HepG2 (cell line): ENCODE measurements around the gene COQ8A. TPM values are rescaled to one million over a fixed set of nuclear protein-coding genes. Genes with fewer than 3 reads are reported as not detected.

Source experiments
- ATAC-seq: fragments of 200-7000 bp; cut with Tn5 transposase; 3 replicates; pipeline ENCODE4 v1.9.1; 2020; ENCODE audit warnings: mild to moderate bottlenecking, moderate library complexity
- BruUV-seq: library from RNA; stranded (reverse); fragments of 400-500 nt; replicated peaks from 2 replicates; lab custom pipeline; 2021; lab: Mats Ljungman, UMichigan
- CTCF ChIA-PET: fragments of 300-600 bp; formaldehyde crosslinking; extraction: SDS; loops from one replicate; lab custom pipeline; 2021; ENCODE audit warnings: low total read pairs, inconsistent platforms, low intra/inter-chr PET ratio; lab: Yijun Ruan, JAX
- POLR2A ChIA-PET: fragments of 350-600 bp; sonication (Branson Sonifier 250); formaldehyde crosslinking; loops from one replicate; lab custom pipeline; 2020; ENCODE audit warnings: antibody characterized with exemption, inconsistent platforms; lab: Yijun Ruan, JAX
- DNase-seq: peaks from one replicate; pipeline ENCODE4 v3.0.0-alpha.2; 2015; ENCODE audit warnings: low spot score
- FAIRE-seq: peaks from 3 replicates; lab custom pipeline; 2011; peaks lifted over from hg19 to GRCh38; lab: Jason Lieb, UNC
- H2AFZ ChIP-seq: one replicate; pipeline ENCODE4 v1.6.1; 2011; ENCODE audit warnings: low read length, inconsistent platforms
- H3K27ac ChIP-seq: fragments of 300-600 bp; 3 replicates; pipeline ENCODE4 v1.8.0; 2011; ENCODE audit warnings: mixed run types, mild to moderate bottlenecking, mixed read lengths, low read length, inconsistent platforms; ENCODE audit not compliant: insufficient read depth; ENCODE audit errors: extremely low read length
- H3K27me3 ChIP-seq, 2 experiments: fragments of 200-600 bp in 1 of 2; 2 replicates in 1 of 2; 3 replicates in 1 of 2; pipeline versions ENCODE4 v1.6.0 to v1.8.0; 2011; ENCODE audit warnings: low read length in 2 of 2, mild to moderate bottlenecking in 2 of 2, moderate library complexity in 2 of 2, inconsistent platforms in 1 of 2; ENCODE audit not compliant: insufficient read depth in 2 of 2, control insufficient read depth in 1 of 2
- H3K36me3 ChIP-seq, 2 experiments: fragments of 200-600 bp in 1 of 2; replicated peaks in 1 of 2; 2 replicates in 1 of 2; 3 replicates in 1 of 2; pipeline versions ENCODE4 v1.5.1 to v1.8.0; 2011; ENCODE audit warnings: low read length in 2 of 2, inconsistent platforms in 1 of 2; ENCODE audit not compliant: insufficient read depth in 2 of 2, control insufficient read depth in 1 of 2
- H3K4me1 ChIP-seq: 2 replicates; pipeline ENCODE4 v1.5.1; 2012; ENCODE audit warnings: low read length, inconsistent platforms; ENCODE audit not compliant: insufficient read depth
- H3K4me2 ChIP-seq: 2 replicates; pipeline ENCODE4 v1.6.0; 2011; ENCODE audit warnings: low read depth, low read length, inconsistent platforms
- H3K4me3 ChIP-seq, 3 experiments: fragments of 200-600 bp in 1 of 3; sonication (generic), shearing (Covaris generic) in 1 of 3; replicated peaks in 1 of 3; 2 replicates each; pipeline ENCODE4 v1.5.1; 2011 to 2016; ENCODE audit warnings: low read length in 3 of 3, inconsistent platforms in 2 of 3, low read depth in 2 of 3, mild to moderate bottlenecking in 2 of 3, control low read depth in 1 of 3, mixed read lengths in 1 of 3; ENCODE audit not compliant: insufficient read depth in 1 of 3
- H3K79me2 ChIP-seq: one replicate; pipeline ENCODE4 v1.6.1; 2011; ENCODE audit warnings: low read length, inconsistent platforms; ENCODE audit not compliant: insufficient read depth
- H3K9ac ChIP-seq: 2 replicates; pipeline ENCODE4 v1.6.0; 2011; ENCODE audit warnings: mild to moderate bottlenecking, low read depth, low read length, inconsistent platforms; ENCODE audit not compliant: insufficient read depth
- H3K9me3 ChIP-seq: 2 replicates; pipeline ENCODE4 v1.5.1; 2012; ENCODE audit warnings: mild to moderate bottlenecking, low read length
- H4K20me1 ChIP-seq: 2 replicates; pipeline ENCODE4 v1.6.0; 2011; ENCODE audit warnings: inconsistent platforms, mild to moderate bottlenecking, low read length, moderate library complexity; ENCODE audit not compliant: insufficient read depth
- ATF7-NPFF ChIP-seq: sonication (generic); formaldehyde crosslinking; IDR thresholded peaks from 2 replicates; pipeline ENCODE4 v1.8.1; 2023; ENCODE audit warnings: mild to moderate bottlenecking, low read depth, missing genetic modification reagents, moderate library complexity
- CBX5 ChIP-seq: sonication (generic); formaldehyde crosslinking; IDR thresholded peaks from 2 replicates; pipeline ENCODE4 v1.4.0; 2020; ENCODE audit warnings: missing genetic modification reagents, borderline replicate concordance
- ZBTB21 ChIP-seq: sonication (generic); formaldehyde crosslinking; IDR thresholded peaks from 2 replicates; pipeline ENCODE4 v1.4.0; 2020; ENCODE audit warnings: missing genetic modification reagents
- ZMYM2 ChIP-seq: sonication (generic); formaldehyde crosslinking; IDR thresholded peaks from 2 replicates; pipeline ENCODE4 v1.8.0; 2022; ENCODE audit warnings: mild to moderate bottlenecking, missing genetic modification reagents
- ZNF121 ChIP-seq: sonication (generic); formaldehyde crosslinking; IDR thresholded peaks from 2 replicates; pipeline ENCODE4 v1.5.0; 2020; ENCODE audit warnings: mild to moderate bottlenecking, missing genetic modification reagents
- WGBS: methylation state at CpG from one replicate; pipeline ENCODE4 v1.1.6; 2017; ENCODE audit warnings: low lambda C conversion rate; 5-methylcytosine and 5-hydroxymethylcytosine counted together
- in situ Hi-C: cut with HindIII; loops from 2 replicates; pipeline ENCODE4 v1.10.0; 2017; ENCODE audit warnings: low pct_unique_long_range_greater_than_20kb; ENCODE audit not compliant: extremely low pct_ligation_motif_present
- intact Hi-C: fragments of 100-400 bp; cut with micrococcal nuclease; formaldehyde crosslinking; loops from one replicate; pipeline ENCODE4 v1.10.0; 2022; ENCODE audit not compliant: unreplicated experiment
- polyA plus RNA-seq, 8 experiments: library from polyadenylated mRNA; depleted of rRNA in 3 of 8; stranded (reverse) in 7 of 8; unstranded in 1 of 8; fragments of >200 nt; fragmentation: Illumina TruSeq in 4 of 8; extraction: Trizol in 4 of 8; gene quantifications; 2 replicates each; pipeline versions ENCODE4 v1.2.1 to v1.2.3, GENCODE V29; 2011 to 2016; ENCODE audit warnings: low read depth in 4 of 8, missing spikeins in 1 of 8, mixed read lengths in 1 of 8; ENCODE audit not compliant: insufficient read depth in 1 of 8
- total RNA-seq, 5 experiments: library from RNA; depleted of rRNA; stranded (reverse); fragments of >200 nt; fragmentation: Illumina TruSeq; extraction: Trizol; gene quantifications; 2 replicates each; pipeline ENCODE4 v1.2.3, GENCODE V29; 2016; ENCODE audit warnings: low read depth in 1 of 5
- TF ChIP-seq, protein P1 (sequence below), 2 experiments: sonication (generic) in 1 of 2; formaldehyde crosslinking in 1 of 2; IDR thresholded peaks; 2 replicates each; pipeline versions ENCODE4 v1.4.0 to v1.6.1; 2016 to 2020; ENCODE audit warnings: borderline replicate concordance in 1 of 2, low read depth in 1 of 2, mild to moderate bottlenecking in 1 of 2, missing genetic modification reagents in 1 of 2
- TF ChIP-seq, protein P2 (sequence below), 2 experiments: sonication (generic) in 1 of 2; formaldehyde crosslinking in 1 of 2; IDR thresholded peaks; 2 replicates each; pipeline versions ENCODE4 v1.5.1 to v1.6.1; 2011 to 2020; ENCODE audit warnings: borderline replicate concordance in 1 of 2, low read depth in 1 of 2, low read length in 1 of 2, mild to moderate bottlenecking in 1 of 2, missing genetic modification reagents in 1 of 2, moderate library complexity in 1 of 2

Gene COQ8A
- total and polyA plus RNA-seq, 2 of the 13 experiments (the other 11 are each of a cell fraction or from before 2014, with no cell fraction given): 60.4 to 88.7 TPM

DNA sequence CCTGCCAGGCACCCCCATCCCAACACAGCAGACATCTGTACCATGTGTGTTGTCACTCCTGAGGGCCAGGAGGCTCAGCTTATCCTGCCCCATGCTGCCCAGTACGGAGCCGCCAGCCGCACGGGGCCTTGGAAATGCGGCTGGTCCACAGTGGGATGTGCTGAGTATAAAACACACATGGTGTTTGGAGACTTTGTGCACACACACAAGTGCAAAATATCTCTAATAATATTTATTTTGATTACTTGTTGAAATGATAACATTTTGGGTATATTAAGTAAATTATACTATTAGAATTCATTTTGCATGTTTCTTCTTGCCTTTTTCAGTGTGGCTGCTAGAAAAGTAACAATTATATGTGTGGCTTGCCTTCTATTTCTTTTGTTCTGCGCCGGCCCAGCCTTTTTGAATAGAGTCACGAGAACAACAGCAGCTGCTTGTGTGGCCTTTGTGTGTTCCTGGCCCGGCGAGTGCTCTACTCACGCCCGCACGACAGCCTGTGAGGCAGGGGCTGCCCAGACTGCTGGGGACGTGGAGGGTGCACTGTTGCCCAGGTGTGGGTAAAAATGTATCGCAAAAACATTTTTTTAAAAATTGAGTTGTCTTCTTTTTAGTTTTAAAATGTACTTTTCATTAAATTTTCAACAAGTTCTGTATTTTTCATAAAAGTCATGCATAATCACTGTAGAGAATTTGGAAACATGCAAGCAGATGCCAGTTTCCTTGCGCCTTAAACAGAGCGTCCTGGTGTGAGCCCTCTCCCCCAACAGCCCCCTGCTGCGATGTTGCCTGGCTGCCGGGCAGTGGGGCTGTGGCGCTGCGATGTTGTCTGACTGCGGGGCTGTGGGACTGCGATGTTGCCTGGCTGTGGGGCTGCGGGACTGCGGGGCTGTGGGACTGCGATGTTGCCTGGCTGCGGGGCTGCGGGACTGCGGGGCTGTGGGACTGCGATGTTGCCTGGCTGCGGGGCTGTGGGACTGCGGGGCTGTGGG is 35.5 kb downstream of the COQ8A start:
- Histone ChIP-seq H2AFZ (no peak overlapping the region), H3K9me3 (peaks cover 6% of the 10 kb centered on the region; the same call in 1 of the 2 replicates), H3K4me3 (peak overlapping the region in 1 of 3 experiments; percentile 53; a peak in 2 of 6 replicates), H3K4me2 (peak overlapping the region; percentile 65), H3K79me2 (peaks cover 20% of the 10 kb centered on the region), H4K20me1 (peaks cover 11% of the 10 kb centered on the region; the same call in 1 of the 2 replicates), H3K27ac (peak overlapping the region; percentile 74), H3K36me3 (peaks cover 16 to 37% of the 10 kb centered on the region in 2 experiments), H3K27me3 (no peaks in the 10 kb centered on the region; a peak in 1 of 5 replicates), H3K9ac (no peak overlapping the region), H3K4me1 (peaks cover 41% of the 10 kb centered on the region)
- no peak for FAIRE-seq
- in situ Hi-C loops: no loop called here
- intact Hi-C loops: loop anchor here (2.0 kb wide), 2 partner anchors 15 to 63 kb away; no protein-coding TSS in a partner anchor
- no peak for DNase-seq
- CTCF ChIA-PET: interaction anchor here (0.8 kb wide), 1 partner anchor 31 kb away, joined by 3 read pairs; no protein-coding TSS in a partner anchor
- POLR2A ChIA-PET: interaction anchor here (1.9 to 2.6 kb wide), 4 partner anchors 8 to 36 kb away, joined by 6 to 46 read pairs (median 21); partner anchors contain the start of gene COQ8A
- no TSS peak for BruUV-seq
- TF ChIP-seq ZNF121 (CRISPR knock-in tag): peak; percentile 71
- TF ChIP-seq, protein P1, sequence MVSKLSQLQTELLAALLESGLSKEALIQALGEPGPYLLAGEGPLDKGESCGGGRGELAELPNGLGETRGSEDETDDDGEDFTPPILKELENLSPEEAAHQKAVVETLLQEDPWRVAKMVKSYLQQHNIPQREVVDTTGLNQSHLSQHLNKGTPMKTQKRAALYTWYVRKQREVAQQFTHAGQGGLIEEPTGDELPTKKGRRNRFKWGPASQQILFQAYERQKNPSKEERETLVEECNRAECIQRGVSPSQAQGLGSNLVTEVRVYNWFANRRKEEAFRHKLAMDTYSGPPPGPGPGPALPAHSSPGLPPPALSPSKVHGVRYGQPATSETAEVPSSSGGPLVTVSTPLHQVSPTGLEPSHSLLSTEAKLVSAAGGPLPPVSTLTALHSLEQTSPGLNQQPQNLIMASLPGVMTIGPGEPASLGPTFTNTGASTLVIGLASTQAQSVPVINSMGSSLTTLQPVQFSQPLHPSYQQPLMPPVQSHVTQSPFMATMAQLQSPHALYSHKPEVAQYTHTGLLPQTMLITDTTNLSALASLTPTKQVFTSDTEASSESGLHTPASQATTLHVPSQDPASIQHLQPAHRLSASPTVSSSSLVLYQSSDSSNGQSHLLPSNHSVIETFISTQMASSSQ (IDR thresholded peaks at IDR 0.05; ENCODE audit: low read depth): no peak
- TF ChIP-seq, protein P1 (CRISPR knock-in tag; IDR thresholded peaks at IDR 0.05; ENCODE audit: borderline replicate concordance): peak; percentile 8; the same call in 1 of the 2 replicates
- TF ChIP-seq, protein P2, sequence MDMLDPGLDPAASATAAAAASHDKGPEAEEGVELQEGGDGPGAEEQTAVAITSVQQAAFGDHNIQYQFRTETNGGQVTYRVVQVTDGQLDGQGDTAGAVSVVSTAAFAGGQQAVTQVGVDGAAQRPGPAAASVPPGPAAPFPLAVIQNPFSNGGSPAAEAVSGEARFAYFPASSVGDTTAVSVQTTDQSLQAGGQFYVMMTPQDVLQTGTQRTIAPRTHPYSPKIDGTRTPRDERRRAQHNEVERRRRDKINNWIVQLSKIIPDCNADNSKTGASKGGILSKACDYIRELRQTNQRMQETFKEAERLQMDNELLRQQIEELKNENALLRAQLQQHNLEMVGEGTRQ (IDR thresholded peaks at IDR 0.05; ENCODE audit: low read depth, low read length): no peak
- TF ChIP-seq, protein P2 (CRISPR knock-in tag; IDR thresholded peaks at IDR 0.05; ENCODE audit: borderline replicate concordance): no peak
- no peak for TF ChIP-seq CBX5 (CRISPR knock-in tag)
- 0 out of 2 replicates have a peak, but pooled peaks have one; percentile 8 for TF ChIP-seq ZMYM2 (CRISPR knock-in tag)
- no peak for TF ChIP-seq ZBTB21 (CRISPR knock-in tag)
- no peak for TF ChIP-seq ATF7-NPFF (CRISPR knock-in tag)
- WGBS: 82% methylated on average over 20 of the region's 32 CpGs
- no peak for ATAC-seq
